Transverse colon (tissue), 4 donors: ENCODE data around the gene MTCH1. TPM values are rescaled to one million over a fixed set of nuclear protein-coding genes. Genes with fewer than 3 reads are reported as not detected.

ENCODE experiments used
- DNase-seq: peaks from one replicate; pipeline ENCODE4 v3.0.0-alpha.2; 2019
- H3K27ac ChIP-seq, 4 donors: fragments of 200-600 bp; sonication (generic); 2 replicates each; pipeline ENCODE4 v1.5.1; 2016 to 2018; ENCODE audit warnings: inconsistent platforms in 4 of 4
- H3K27me3 ChIP-seq: fragments of 200-600 bp; sonication (generic); 2 replicates; pipeline ENCODE4 v1.5.1; 2017; ENCODE audit warnings: inconsistent platforms
- H3K36me3 ChIP-seq, 4 donors: fragments of 200-600 bp; sonication (generic); 2 replicates each; pipeline ENCODE4 v1.5.1; 2017 to 2019; ENCODE audit warnings: inconsistent platforms in 4 of 4
- H3K4me1 ChIP-seq, 4 donors: fragments of 200-600 bp; sonication (generic); 2 replicates each; pipeline ENCODE4 v1.5.1; 2017 to 2020; ENCODE audit warnings: inconsistent platforms in 4 of 4
- H3K4me3 ChIP-seq, 4 donors: fragments of 200-600 bp; sonication (generic); 1 replicate in 1 of 4; 2 replicates in 3 of 4; pipeline versions ENCODE4 v1.5.1 to v1.6.1; 2017 to 2019; ENCODE audit warnings: inconsistent platforms in 4 of 4
- H3K9me3 ChIP-seq, 2 donors: fragments of 200-600 bp; sonication (generic); 2 replicates each; pipeline ENCODE4 v1.5.1; 2017 to 2019; ENCODE audit warnings: inconsistent platforms in 2 of 2
- CTCF ChIP-seq, 5 experiments: fragments of 200-600 bp in 3 of 5; fragments of 450-650 bp in 2 of 5; sonication (generic) in 3 of 5; IDR thresholded peaks; 1 replicate in 2 of 5; 2 replicates in 3 of 5; pipeline ENCODE4 v1.5.1; 2016 to 2017; ENCODE audit warnings: antibody characterized with exemption in 5 of 5, inconsistent platforms in 3 of 5, mild to moderate bottlenecking in 2 of 5, moderate library complexity in 1 of 5
- EP300 ChIP-seq: sonication (generic); formaldehyde crosslinking; IDR thresholded peaks from one replicate; pipeline ENCODE4 v1.6.1; 2017; ENCODE audit warnings: antibody characterized with exemption, low read depth
- POLR2A ChIP-seq: fragments of 450-650 bp; IDR thresholded peaks from one replicate; pipeline ENCODE4 v1.6.1; 2016; ENCODE audit warnings: antibody characterized with exemption, mild to moderate bottlenecking, moderate library complexity
- POLR2AphosphoS5 ChIP-seq, 3 donors: sonication (generic); formaldehyde crosslinking; IDR thresholded peaks; one replicate each; pipeline ENCODE4 v1.6.1; 2016; ENCODE audit warnings: antibody characterized with exemption in 3 of 3
- WGBS, 2 donors: methylation state at CpG; one replicate each; pipeline ENCODE4 v1.1.5; 2018; ENCODE audit warnings: low coverage in 1 of 2; 5-methylcytosine and 5-hydroxymethylcytosine counted together
- in situ Hi-C, 4 donors: fragments of 200-750 bp; cut with MboI; loops; one replicate each; pipeline versions ENCODE4 v1.15.0 to v1.15.1; 2017; ENCODE audit warnings: low sequenced_read_pairs in 3 of 4, low pct_ligation_motif_present in 1 of 4, low pct_unique_long_range_greater_than_20kb in 1 of 4
- intact Hi-C: fragments of 100-400 bp; cut with DNase I; formaldehyde crosslinking; loops from one replicate; pipeline ENCODE4 v1.15.1; 2023; ENCODE audit warnings: low total_unique reads
- total RNA-seq, 4 donors: library from RNA; depleted of rRNA; stranded (reverse); fragments of >200 nt; gene quantifications; one replicate each; pipeline ENCODE4 v1.1.0, GENCODE V29; 2016

Gene MTCH1
- total RNA-seq, 4 donors from 2014 or later: 123 to 190 (median 152) TPM

- no peak overlapping the region for H3K4me3 ChIP-seq
- peaks cover 0 to 25% (median 10%) of the 10 kb centered on the region in 4 donors for H3K36me3 ChIP-seq
- H3K9me3 ChIP-seq: no peaks in the 10 kb centered on the region
- H3K27ac ChIP-seq: no peak overlapping the region
- 86% methylated on average over 4 of the region's 4 CpGs; no CpG with 5 or more reads in 1 of the 2 donors for WGBS, 2 donors
- in situ Hi-C loops: no loop called here
- TF ChIP-seq CTCF (IDR thresholded peaks at IDR 0.05): no peak
- no peak for TF ChIP-seq EP300
- TF ChIP-seq POLR2A: no peak
- no peak for TF ChIP-seq POLR2AphosphoS5 (IDR thresholded peaks at IDR 0.05)
- intact Hi-C loops: no loop called here
- no peaks in the 10 kb centered on the region for H3K27me3 ChIP-seq
- H3K4me1 ChIP-seq: peaks cover 0 to 5% (median 0%) of the 10 kb centered on the region in 4 donors
- DNase-seq: no peak
Observed at GRCh38 chr6:36964908-36965307, 21.1 kb downstream of the MTCH1 start.

- 82% methylated on average over 6 of the region's 6 CpGs; no CpG with 5 or more reads in 1 of the 2 donors for WGBS, 2 donors
- intact Hi-C loops: no loop called here
- H3K27ac ChIP-seq: no peak overlapping the region
Observed at GRCh38 chr6:36964349-36964748, 21.6 kb downstream of the MTCH1 start.

GRCh38 chr6:36963451-36964290 is 22.3 kb downstream of the MTCH1 start:
- intact Hi-C loops: no loop called here
- H3K9me3 ChIP-seq: no peaks in the 10 kb centered on the region
- DNase-seq: peak; percentile 30
- TF ChIP-seq POLR2AphosphoS5 (IDR thresholded peaks at IDR 0.05) (peak in 1 of 3 donors; percentile 13), POLR2A (no peak)
- H3K36me3 ChIP-seq: peaks cover 0 to 13% (median 2%) of the 10 kb centered on the region in 4 donors
- peak overlapping the region in 1 of 4 donors; percentile 21 for H3K27ac ChIP-seq
- H3K27me3 ChIP-seq: no peaks in the 10 kb centered on the region
- 78% methylated on average over 10 of the region's 11 CpGs; no CpG with 5 or more reads in 1 of the 2 donors for WGBS, 2 donors
- peaks cover 0 to 5% (median 0%) of the 10 kb centered on the region in 4 donors for H3K4me1 ChIP-seq
- no peak overlapping the region for H3K4me3 ChIP-seq
- in situ Hi-C loops: no loop called here

More at GRCh38 chr6:36964349-36964748, 21.6 kb downstream of the MTCH1 start:
- Histone ChIP-seq H3K4me3 (no peak overlapping the region), H3K4me1 (peaks cover 0 to 5% (median 0%) of the 10 kb centered on the region in 4 donors), H3K27me3 (no peaks in the 10 kb centered on the region), H3K36me3 (peaks cover 0 to 20% (median 5%) of the 10 kb centered on the region in 4 donors), H3K9me3 (no peaks in the 10 kb centered on the region)
- DNase-seq: no peak
- no peak for TF ChIP-seq EP300
- no peak for TF ChIP-seq CTCF (IDR thresholded peaks at IDR 0.05)
- no peak for TF ChIP-seq POLR2A
- TF ChIP-seq POLR2AphosphoS5 (IDR thresholded peaks at IDR 0.05): no peak
- in situ Hi-C loops: no loop called here

GRCh38 chr6:36962874-36963273 is 23.1 kb downstream of the MTCH1 start:
- no peak overlapping the region for H3K4me3 ChIP-seq
- DNase-seq: peak; percentile 74
- TF ChIP-seq POLR2A (no peak), CTCF (IDR thresholded peaks at IDR 0.05) (no peak), EP300 (no peak), POLR2AphosphoS5 (IDR thresholded peaks at IDR 0.05) (no peak)
- in situ Hi-C loops (no loop called here), intact Hi-C loops (no loop called here)
- H3K9me3 ChIP-seq: no peaks in the 10 kb centered on the region
- no peaks in the 10 kb centered on the region for H3K27me3 ChIP-seq
- no peak overlapping the region for H3K27ac ChIP-seq
- peaks cover 0 to 5% (median 0%) of the 10 kb centered on the region in 4 donors for H3K36me3 ChIP-seq
- WGBS, 2 donors: 81% methylated on average over 12 of the region's 12 CpGs; no CpG with 5 or more reads in 1 of the 2 donors
- H3K4me1 ChIP-seq: peaks cover 0 to 5% (median 0%) of the 10 kb centered on the region in 4 donors
